Activated CD4-positive, alpha-beta memory T cell treated with anti-CD3 and anti-CD28 coated beads, Interleukin-2, amount 10 ng/mL, durations not matched to agents 7 days and 5 days (primary cell): ENCODE data around the gene CYP4F12. TPM values are rescaled to one million over a fixed set of nuclear protein-coding genes. Genes with fewer than 3 reads are reported as not detected.

Experiments used
- CTCF ChIA-PET: fragments of 350-600 bp; sonication (Branson Sonifier 250); formaldehyde crosslinking; loops from one replicate; lab custom pipeline; 2021; ENCODE audit warnings: antibody characterized with exemption, inconsistent platforms; lab: Charles Lee
- POLR2A ChIA-PET: fragments of 350-600 bp; sonication (Branson Sonifier 250); formaldehyde crosslinking; loops from one replicate; lab custom pipeline; 2021; ENCODE audit warnings: antibody characterized with exemption; lab: Charles Lee
- DNase-seq: peaks from one replicate; pipeline ENCODE4 v3.0.0-alpha.2; 2020
- H3K27ac Mint-ChIP-seq: one replicate; pipeline ENCODE4 v1.8.0; 2021; ENCODE audit warnings: mild to moderate bottlenecking, mixed read lengths
- H3K27me3 Mint-ChIP-seq: one replicate; pipeline ENCODE4 v1.8.0; 2021; ENCODE audit warnings: mixed read lengths
- H3K36me3 Mint-ChIP-seq: one replicate; pipeline ENCODE4 v1.8.0; 2021; ENCODE audit warnings: low read depth, mixed read lengths
- H3K4me1 Mint-ChIP-seq: one replicate; pipeline ENCODE4 v1.8.0; 2021; ENCODE audit warnings: mixed read lengths
- H3K4me3 Mint-ChIP-seq: one replicate; pipeline ENCODE4 v1.8.0; 2021; ENCODE audit warnings: mild to moderate bottlenecking, mixed read lengths
- H3K9me3 Mint-ChIP-seq: one replicate; pipeline ENCODE4 v1.8.0; 2021; ENCODE audit warnings: mixed read lengths
- total RNA-seq, 2 experiments: library from RNA; stranded (reverse); gene quantifications; one replicate each; pipeline ENCODE4 v1.2.3, GENCODE V29; 2021

CYP4F12 gene
- not detected for total RNA-seq

GRCh38 chr19:15672580-15673175, at the start of gene CYP4F12:
Gene CYP4F12 (plus strand): TSS chr19:15673087. CDS start chr19:15673530, 443 bp downstream.
- Mint-ChIP-seq H3K27me3 (no peaks in the 10 kb centered on the region), H3K9me3 (peaks cover 9% of the 10 kb centered on the region), H3K4me1 (no peaks in the 10 kb centered on the region), H3K36me3 (no peaks in the 10 kb centered on the region), H3K27ac (no peak within 1 kb of the TSS), H3K4me3 (no peak within 1 kb of the TSS)
- CTCF ChIA-PET: no interaction called here
- no peak for DNase-seq
- POLR2A ChIA-PET: no interaction called here

DNA sequence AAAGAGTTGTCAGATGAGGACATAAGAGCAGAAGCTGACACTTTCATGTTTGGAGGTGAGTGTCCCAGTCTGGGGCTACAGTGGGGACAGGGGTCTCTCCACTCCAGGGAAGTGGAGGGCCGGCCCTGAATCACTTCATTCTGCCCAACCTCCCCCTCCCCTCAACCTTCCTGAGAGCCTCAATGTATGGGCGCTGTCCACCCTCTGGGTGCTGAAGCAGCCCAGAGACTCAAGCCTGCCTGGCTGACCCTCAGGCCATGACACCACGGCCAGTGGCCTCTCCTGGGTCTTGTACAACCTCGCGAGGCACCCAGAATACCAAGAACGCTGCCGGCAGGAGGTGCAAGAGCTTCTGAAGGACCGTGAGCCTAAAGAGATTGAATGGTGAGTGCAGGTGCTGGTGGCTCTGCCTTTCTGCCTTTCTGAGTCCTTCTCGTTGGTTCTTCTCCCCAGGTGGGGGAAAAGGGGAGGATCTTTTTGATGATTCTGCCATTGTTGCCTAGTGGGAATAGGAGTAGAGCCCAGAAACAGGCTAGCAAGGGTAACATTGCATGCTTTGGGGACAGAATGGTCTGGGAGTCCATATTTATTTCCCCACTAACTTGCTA, 49.1 kb upstream of the CYP4F12 start:
- DNase-seq: no peak
- CTCF ChIA-PET: no interaction called here

DNA sequence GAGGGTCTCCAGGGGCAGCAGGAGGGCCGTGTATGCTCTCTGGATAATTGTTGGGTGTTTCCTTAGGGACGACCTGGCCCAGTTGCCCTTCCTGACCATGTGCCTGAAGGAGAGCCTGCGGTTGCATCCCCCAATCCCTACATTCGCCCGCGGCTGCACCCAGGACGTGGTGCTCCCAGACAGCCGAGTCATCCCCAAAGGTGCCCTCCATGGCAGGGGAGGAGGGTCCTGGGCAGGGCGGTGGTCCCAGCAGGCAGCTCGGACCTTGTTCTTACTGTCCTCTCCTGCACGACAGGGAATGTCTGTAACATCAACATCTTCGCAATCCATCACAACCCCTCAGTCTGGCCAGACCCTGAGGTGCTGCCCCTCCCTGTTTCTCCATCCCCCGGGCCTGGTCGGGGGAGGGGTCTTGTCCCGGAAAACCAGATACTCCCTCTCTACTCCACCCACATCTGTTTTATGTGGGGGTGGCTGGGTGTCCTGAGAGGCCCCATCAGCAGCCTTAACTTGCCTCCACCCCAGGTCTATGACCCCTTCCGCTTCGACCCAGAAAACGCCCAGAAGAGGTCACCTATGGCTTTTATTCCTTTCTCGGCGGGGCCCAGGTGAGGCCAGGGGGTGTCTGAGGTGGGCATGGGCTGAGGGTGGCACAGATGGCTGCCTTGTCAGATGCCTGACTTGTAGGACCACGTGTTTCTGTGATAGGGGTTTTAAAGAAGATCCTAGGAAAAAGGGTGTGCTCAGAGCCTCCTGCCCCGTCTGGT, 44.5 kb upstream of the CYP4F12 start:
- POLR2A ChIA-PET: no interaction called here
- Mint-ChIP-seq H3K4me3 (no peak overlapping the region), H3K9me3 (no peaks in the 10 kb centered on the region), H3K27ac (no peak overlapping the region), H3K36me3 (no peaks in the 10 kb centered on the region), H3K4me1 (peaks cover 3% of the 10 kb centered on the region), H3K27me3 (peaks cover 7% of the 10 kb centered on the region)
- CTCF ChIA-PET: no interaction called here
- no peak for DNase-seq

More for the DNA sequence above, 49.1 kb upstream of the CYP4F12 start:
- H3K27me3 Mint-ChIP-seq: peaks cover 3% of the 10 kb centered on the region
- H3K27ac Mint-ChIP-seq: no peak overlapping the region
- no peak overlapping the region for H3K4me3 Mint-ChIP-seq
- no peaks in the 10 kb centered on the region for H3K36me3 Mint-ChIP-seq
- H3K9me3 Mint-ChIP-seq: no peaks in the 10 kb centered on the region
- POLR2A ChIA-PET: no interaction called here
- H3K4me1 Mint-ChIP-seq: no peaks in the 10 kb centered on the region

GRCh38 chr19:15629003-15629880, 43.6 kb upstream of the CYP4F12 start:
- Mint-ChIP-seq H3K4me3 (no peak overlapping the region), H3K27ac (no peak overlapping the region), H3K9me3 (no peaks in the 10 kb centered on the region), H3K4me1 (peaks cover 3% of the 10 kb centered on the region), H3K27me3 (peaks cover 7% of the 10 kb centered on the region), H3K36me3 (no peaks in the 10 kb centered on the region)
- CTCF ChIA-PET: interaction anchor here (0.7 to 1.2 kb wide), 11 partner anchors 11 to 765 kb away, joined by 3 to 6 read pairs (median 3); partner anchors contain the start of gene FAM32A
- peak; percentile 88 for DNase-seq
- POLR2A ChIA-PET: no interaction called here

DNA sequence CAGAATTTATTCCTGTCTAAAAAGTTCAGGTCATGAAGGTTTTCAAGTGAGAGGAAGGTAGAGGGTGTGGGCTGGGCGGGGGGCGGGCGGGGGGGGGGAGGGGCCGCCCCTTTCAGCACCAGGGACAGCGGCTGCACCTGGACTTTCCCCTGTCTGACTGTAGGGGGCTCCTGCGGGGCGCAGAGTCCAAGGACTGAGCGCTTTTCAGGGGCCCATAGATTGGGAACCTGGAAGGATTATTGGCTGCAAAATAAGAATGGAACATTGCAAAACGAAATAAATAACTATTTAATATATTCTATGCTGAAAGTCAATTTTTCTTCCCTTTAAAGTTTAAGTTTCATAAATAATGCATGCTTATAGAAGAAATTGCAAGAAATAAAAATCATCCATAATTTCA, 41.1 kb upstream of the CYP4F12 start:
- peak; percentile 41 for DNase-seq
- H3K36me3 Mint-ChIP-seq: no peaks in the 10 kb centered on the region
- peaks cover 12% of the 10 kb centered on the region for H3K27me3 Mint-ChIP-seq
- POLR2A ChIA-PET: no interaction called here
- H3K27ac Mint-ChIP-seq: no peak overlapping the region
- no peak overlapping the region for H3K4me3 Mint-ChIP-seq
- H3K9me3 Mint-ChIP-seq: no peaks in the 10 kb centered on the region
- CTCF ChIA-PET: interaction anchor here (0.7 to 1.3 kb wide), 3 partner anchors 379 to 550 kb away, joined by 3 to 5 read pairs (median 4); no protein-coding TSS in a partner anchor
- H3K4me1 Mint-ChIP-seq: peaks cover 3% of the 10 kb centered on the region

DNA sequence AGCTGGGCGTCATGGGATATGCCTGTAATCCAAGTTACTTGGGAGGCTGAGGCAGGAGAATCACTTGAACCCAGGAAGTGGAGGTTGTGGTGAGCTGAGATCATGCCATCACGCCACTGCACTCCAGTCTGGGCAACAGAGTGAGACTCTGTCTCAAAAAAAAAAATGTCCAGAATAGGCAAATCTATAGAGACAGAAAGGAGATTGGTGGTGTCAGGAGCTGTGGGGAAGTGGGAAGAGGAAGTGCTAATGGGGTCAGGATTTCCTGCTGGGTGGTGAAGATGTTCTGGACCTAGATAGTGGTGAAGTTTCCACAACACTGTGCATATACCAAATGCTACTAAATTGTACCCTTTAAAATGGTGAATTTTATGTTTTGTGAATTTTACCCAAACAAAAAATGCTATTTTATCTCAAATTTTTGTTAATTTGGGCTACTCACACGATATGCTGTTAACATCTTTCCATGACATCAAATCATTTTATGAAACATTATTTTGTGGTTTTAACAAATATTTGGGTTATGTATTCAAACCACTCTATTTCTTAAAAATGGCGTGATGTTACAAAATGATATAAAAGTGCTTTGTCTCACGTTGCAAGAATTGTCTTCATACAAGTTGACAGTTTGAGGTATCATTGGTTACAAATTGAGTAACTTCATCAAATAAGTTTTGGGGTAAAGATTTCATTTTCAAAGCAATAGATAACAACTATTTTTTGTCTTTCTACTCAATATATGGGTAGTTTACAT, 39.6 kb upstream of the CYP4F12 start:
- H3K9me3 Mint-ChIP-seq: no peaks in the 10 kb centered on the region
- peaks cover 3% of the 10 kb centered on the region for H3K4me1 Mint-ChIP-seq
- H3K27me3 Mint-ChIP-seq: peaks cover 14% of the 10 kb centered on the region
- no peak overlapping the region for H3K4me3 Mint-ChIP-seq
- H3K36me3 Mint-ChIP-seq: no peaks in the 10 kb centered on the region
- POLR2A ChIA-PET: no interaction called here
- CTCF ChIA-PET: interaction anchor here (1.3 kb wide), 1 partner anchor 549 kb away, joined by 5 read pairs; no protein-coding TSS in a partner anchor
- DNase-seq: no peak
- H3K27ac Mint-ChIP-seq: no peak overlapping the region

DNA sequence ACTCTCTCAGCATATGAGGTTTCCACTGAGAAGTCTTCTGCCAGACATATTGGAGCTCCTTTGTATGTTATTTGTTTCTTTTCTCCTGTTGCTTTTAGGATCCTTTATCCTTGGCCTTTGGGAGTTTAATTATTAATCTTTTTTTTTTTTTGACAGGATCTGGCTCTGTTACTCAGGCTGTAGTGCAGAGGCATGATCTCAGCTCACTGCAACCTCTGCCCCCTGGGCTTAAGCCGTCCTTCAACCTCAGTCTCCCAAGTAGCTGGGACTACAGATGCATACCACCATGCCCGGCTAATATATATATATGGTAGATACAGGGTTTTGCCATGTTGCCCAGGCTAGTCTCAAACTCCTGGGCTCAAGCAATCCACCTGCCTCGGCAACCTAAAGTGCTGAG, 38.8 kb upstream of the CYP4F12 start:
- Mint-ChIP-seq H3K36me3 (no peaks in the 10 kb centered on the region), H3K27me3 (peaks cover 14% of the 10 kb centered on the region)

GRCh38 chr19:15635016-15635805, 37.7 kb upstream of the CYP4F12 start:
- Mint-ChIP-seq H3K4me1 (peaks cover 3% of the 10 kb centered on the region), H3K27me3 (peaks cover 12% of the 10 kb centered on the region), H3K36me3 (no peaks in the 10 kb centered on the region), H3K4me3 (no peak overlapping the region), H3K9me3 (no peaks in the 10 kb centered on the region), H3K27ac (no peak overlapping the region)
- DNase-seq: no peak
- ChIA-PET POLR2A (no interaction called here), CTCF (no interaction called here)

More for the DNA sequence above, 38.8 kb upstream of the CYP4F12 start:
- Mint-ChIP-seq H3K4me3 (no peak overlapping the region), H3K27ac (no peak overlapping the region), H3K4me1 (peaks cover 3% of the 10 kb centered on the region), H3K9me3 (no peaks in the 10 kb centered on the region)
- DNase-seq: no peak
- POLR2A ChIA-PET: no interaction called here
- CTCF ChIA-PET: no interaction called here

DNA sequence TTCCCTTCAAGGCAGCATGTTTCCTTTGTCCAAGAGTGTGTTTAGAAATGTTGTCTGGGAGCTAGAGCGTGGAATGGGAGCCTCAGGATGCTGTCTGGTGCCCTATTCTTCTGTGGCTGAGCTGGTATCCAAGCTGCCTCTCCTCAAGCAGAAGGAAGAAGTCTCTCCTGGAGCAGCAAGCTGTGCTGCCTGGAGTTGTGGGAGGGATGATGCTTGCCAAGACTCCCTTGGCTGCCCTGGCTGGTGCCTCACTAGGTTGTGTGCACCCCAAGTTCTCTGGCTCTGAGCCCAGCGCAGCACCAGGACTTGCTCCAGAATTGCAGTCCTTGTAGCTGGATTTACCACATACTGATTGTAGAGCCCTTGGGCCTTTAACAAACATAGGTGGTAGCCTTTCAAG, 36.9 kb upstream of the CYP4F12 start:
- no peaks in the 10 kb centered on the region for H3K36me3 Mint-ChIP-seq
- CTCF ChIA-PET: no interaction called here
- H3K9me3 Mint-ChIP-seq: no peaks in the 10 kb centered on the region
- no peak overlapping the region for H3K27ac Mint-ChIP-seq
- H3K4me1 Mint-ChIP-seq: peaks cover 3% of the 10 kb centered on the region
- no peak overlapping the region for H3K4me3 Mint-ChIP-seq
- peaks cover 10% of the 10 kb centered on the region for H3K27me3 Mint-ChIP-seq
- DNase-seq: no peak
- POLR2A ChIA-PET: no interaction called here

DNA sequence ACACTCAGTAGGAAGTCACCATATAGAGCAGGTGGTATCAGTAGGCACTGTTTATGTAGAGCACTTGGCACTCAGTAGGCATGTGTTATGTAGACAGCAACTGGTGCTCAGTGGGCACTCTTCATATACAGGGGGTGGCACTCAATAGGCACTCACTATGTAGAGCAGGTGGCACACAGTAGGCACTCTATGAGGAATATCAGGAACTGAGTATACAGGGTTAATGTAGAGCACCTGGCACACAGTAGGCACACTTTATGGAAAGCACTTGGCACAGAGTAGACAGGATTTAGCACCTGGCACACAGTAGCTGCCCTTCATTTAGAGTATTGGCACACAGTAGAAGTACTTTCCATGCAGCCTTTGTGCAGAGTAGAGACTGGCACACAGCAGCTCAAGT, 33.3 kb upstream of the CYP4F12 start:
- no peak for DNase-seq
- POLR2A ChIA-PET: no interaction called here
- CTCF ChIA-PET: no interaction called here
- Mint-ChIP-seq H3K4me1 (no peaks in the 10 kb centered on the region), H3K36me3 (no peaks in the 10 kb centered on the region), H3K27ac (no peak overlapping the region), H3K4me3 (no peak overlapping the region), H3K9me3 (no peaks in the 10 kb centered on the region), H3K27me3 (peaks cover 8% of the 10 kb centered on the region)

- Mint-ChIP-seq H3K9me3 (no peaks in the 10 kb centered on the region), H3K36me3 (no peaks in the 10 kb centered on the region), H3K4me3 (no peak within 1 kb of the TSS), H3K4me1 (no peaks in the 10 kb centered on the region), H3K27ac (no peak within 1 kb of the TSS), H3K27me3 (peaks cover 2% of the 10 kb centered on the region)
- no peak for DNase-seq
- CTCF ChIA-PET: no interaction called here
- POLR2A ChIA-PET: no interaction called here
Observed at GRCh38 chr19:15640294-15640903, 32.5 kb upstream of the CYP4F12 start, which contains the start of gene CYP4F3. Gene CYP4F3 (plus strand): TSS chr19:15640897. CDS start chr19:15641416, 519 bp downstream.
